Esophagus muscularis mucosa (tissue), 4 donors: ENCODE data around the gene CYP2W1.

Experiments used
- CTCF ChIP-seq, 3 experiments: fragments of 200-600 bp in 2 of 3; fragments of 450-650 bp in 1 of 3; sonication (generic) in 2 of 3; IDR thresholded peaks; one replicate each; pipeline ENCODE4 v1.5.1; 2017 to 2019; ENCODE audit warnings: antibody characterized with exemption in 3 of 3, mild to moderate bottlenecking in 2 of 3, moderate library complexity in 1 of 3
- EP300 ChIP-seq: sonication (generic); formaldehyde crosslinking; IDR thresholded peaks from one replicate; pipeline ENCODE4 v1.6.1; 2017; ENCODE audit warnings: antibody characterized with exemption
- POLR2A ChIP-seq: fragments of 450-650 bp; IDR thresholded peaks from one replicate; pipeline ENCODE4 v1.6.1; 2017; ENCODE audit warnings: antibody characterized with exemption, moderate library complexity, mild to moderate bottlenecking, low read depth

GRCh38 chr7:981793-982510 lies 1.0 kb upstream of the CYP2W1 start:
- TF ChIP-seq CTCF (IDR thresholded peaks at IDR 0.05) = no peak
- no peak for TF ChIP-seq POLR2A
- TF ChIP-seq EP300 = no peak
